OCI-LY7 (cell line): ENCODE results near the gene IFT80. TPM values are rescaled to one million over a fixed set of nuclear protein-coding genes. Genes with fewer than 3 reads are reported as not detected.

Source experiments
- BruUV-seq: library from RNA; stranded (reverse); fragments of 400-500 nt; replicated peaks from 2 replicates; lab custom pipeline; 2021; lab: Mats Ljungman, UMichigan
- CTCF ChIA-PET: fragments of 300-600 bp; sonication (Branson Sonifier 250); formaldehyde crosslinking; loops from one replicate; lab custom pipeline; 2022; ENCODE audit warnings: antibody characterized with exemption; ENCODE audit not compliant: unreplicated experiment; lab: Charles Lee
- POLR2A ChIA-PET: fragments of 300-600 bp; sonication (Branson Sonifier 250); formaldehyde crosslinking; loops from one replicate; lab custom pipeline; 2022; ENCODE audit warnings: antibody characterized with exemption; lab: Charles Lee
- DNase-seq: peaks from one replicate; pipeline ENCODE4 v3.0.0-alpha.2; 2015; ENCODE audit warnings: low spot score
- H2AFZ ChIP-seq: fragments of 200-600 bp; sonication (generic), shearing (Covaris generic); 2 replicates; pipeline ENCODE4 v1.6.1; 2014; ENCODE audit warnings: mild to moderate bottlenecking, antibody characterized with exemption, low read length, moderate library complexity
- H3K27ac ChIP-seq: fragments of 200-600 bp; sonication (generic); 2 replicates; pipeline ENCODE4 v1.5.1; 2014; ENCODE audit warnings: mixed run types, low read depth, mild to moderate bottlenecking, moderate library complexity, low read length, inconsistent platforms; ENCODE audit not compliant: poor library complexity, severe bottlenecking
- H3K36me3 ChIP-seq: fragments of 200-600 bp; sonication (generic); 2 replicates; pipeline ENCODE4 v1.6.1; 2014; ENCODE audit warnings: mild to moderate bottlenecking, antibody characterized with exemption, low read length, moderate library complexity, mixed read lengths; ENCODE audit not compliant: insufficient read depth
- H3K4me1 ChIP-seq: fragments of 200-600 bp; sonication (generic); 2 replicates; pipeline ENCODE4 v1.5.1; 2014; ENCODE audit warnings: mild to moderate bottlenecking, low read length; ENCODE audit not compliant: insufficient read depth, poor library complexity, severe bottlenecking
- H3K4me2 ChIP-seq: fragments of 200-600 bp; sonication (generic); 2 replicates; pipeline ENCODE4 v1.6.1; 2014; ENCODE audit warnings: mild to moderate bottlenecking, low read length
- H3K4me3 ChIP-seq: fragments of 200-600 bp; sonication (generic); 2 replicates; pipeline ENCODE4 v1.5.1; 2014; ENCODE audit warnings: mild to moderate bottlenecking, low read depth, low read length; ENCODE audit not compliant: poor library complexity, severe bottlenecking
- H3K79me2 ChIP-seq: fragments of 200-600 bp; sonication (generic); 2 replicates; pipeline ENCODE4 v1.6.1; 2016; ENCODE audit warnings: low read depth, mild to moderate bottlenecking, low read length, moderate library complexity, mixed read lengths; ENCODE audit not compliant: insufficient read depth
- H3K9me2 ChIP-seq: fragments of 200-600 bp; sonication (generic); 2 replicates; pipeline ENCODE4 v1.6.1; 2016; ENCODE audit warnings: mild to moderate bottlenecking, low read length, mixed read lengths; ENCODE audit not compliant: insufficient read depth
- H3K9me3 ChIP-seq: fragments of 200-600 bp; sonication (generic); 2 replicates; pipeline ENCODE4 v1.6.1; 2014; ENCODE audit warnings: mild to moderate bottlenecking, mixed run types, low read length, mixed read lengths
- H4K20me1 ChIP-seq: fragments of 200-600 bp; sonication (generic); 2 replicates; pipeline ENCODE4 v1.6.1; 2014; ENCODE audit warnings: mild to moderate bottlenecking, antibody characterized with exemption, low read length, moderate library complexity, mixed read lengths; ENCODE audit not compliant: insufficient read depth
- EZH2phosphoT487 ChIP-seq: fragments of 200-600 bp; sonication (generic); IDR thresholded peaks from 2 replicates; pipeline ENCODE4 v1.6.1; 2018; ENCODE audit warnings: low read depth, borderline replicate concordance, mild to moderate bottlenecking, mixed run types, antibody characterized with exemption, low read length, moderate library complexity, mixed read lengths
- intact Hi-C: fragments of 100-400 bp; cut with micrococcal nuclease; formaldehyde crosslinking; loops from one replicate; pipeline ENCODE4 v1.10.0; 2022; ENCODE audit not compliant: unreplicated experiment
- total RNA-seq, 2 experiments: library from RNA; depleted of rRNA in 1 of 2; stranded (reverse); fragments of >200 nt in 1 of 2; shearing (Covaris generic) in 1 of 2; gene quantifications; 2 replicates each; pipeline ENCODE4 v1.2.3, GENCODE V29; 2014 to 2022
- TF ChIP-seq, protein P1 (sequence below): fragments of 200-600 bp; sonication (generic); conservative IDR thresholded peaks from 2 replicates; pipeline ENCODE4 v1.5.1; 2014; ENCODE audit warnings: mild to moderate bottlenecking, antibody characterized with exemption, low read length, moderate library complexity, mixed read lengths

Gene IFT80
- total RNA-seq, 2 experiments from 2014 or later = 33.5 to 49.5 TPM

DNA sequence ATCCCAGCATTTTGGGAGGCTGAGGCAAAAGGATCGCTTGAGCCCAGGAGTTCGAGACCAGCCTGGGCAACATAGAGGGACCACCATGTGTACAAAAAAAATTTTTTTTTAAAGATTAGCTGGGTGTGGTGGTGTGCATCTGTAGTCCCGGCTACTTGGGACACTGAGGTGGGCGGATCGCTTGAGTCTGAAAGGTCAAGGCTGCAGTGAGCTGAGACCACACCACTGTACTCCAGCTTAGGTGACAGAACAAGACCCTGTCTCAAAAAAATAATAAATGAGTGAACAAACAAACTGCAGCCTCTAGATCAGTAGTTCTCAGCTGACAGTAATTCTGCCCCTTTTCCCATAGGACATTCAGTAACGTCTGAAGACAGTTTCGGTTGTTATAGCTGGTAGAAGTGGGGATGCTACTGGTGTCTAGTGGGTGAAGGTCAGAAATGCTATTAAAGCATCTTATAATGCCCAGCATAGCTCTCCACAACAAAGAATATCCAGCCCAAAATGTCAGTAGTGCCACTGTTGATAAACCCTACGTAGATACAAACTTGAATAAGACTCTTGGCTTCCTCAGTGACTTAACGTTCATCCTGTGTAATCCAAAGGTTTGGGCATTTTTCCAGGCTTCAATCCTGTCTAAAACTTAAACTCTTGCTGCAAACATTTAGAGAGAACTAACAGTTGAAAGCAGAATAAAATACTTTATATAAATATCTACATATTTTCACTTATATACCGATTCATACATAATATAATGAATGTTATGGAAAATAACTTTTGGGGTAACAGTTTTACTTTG, 11.0 kb upstream of the IFT80 start:
- intact Hi-C loops = no loop called here
- H3K4me2 ChIP-seq = no peak overlapping the region
- ChIA-PET CTCF (no interaction called here), POLR2A (interaction anchor here (0.7 to 2.5 kb wide), 7 partner anchors 8 to 1766 kb away, joined by 3 to 8 read pairs (median 3); partner anchors contain the start of gene GFM1)
- H2AFZ ChIP-seq = no peak overlapping the region
- no peak overlapping the region for H3K4me3 ChIP-seq
- no peaks in the 10 kb centered on the region for H3K9me2 ChIP-seq
- H4K20me1 ChIP-seq = peaks cover 59% of the 10 kb centered on the region
- no TSS peak for BruUV-seq
- no peak for TF ChIP-seq EZH2phosphoT487
- TF ChIP-seq, protein P1, sequence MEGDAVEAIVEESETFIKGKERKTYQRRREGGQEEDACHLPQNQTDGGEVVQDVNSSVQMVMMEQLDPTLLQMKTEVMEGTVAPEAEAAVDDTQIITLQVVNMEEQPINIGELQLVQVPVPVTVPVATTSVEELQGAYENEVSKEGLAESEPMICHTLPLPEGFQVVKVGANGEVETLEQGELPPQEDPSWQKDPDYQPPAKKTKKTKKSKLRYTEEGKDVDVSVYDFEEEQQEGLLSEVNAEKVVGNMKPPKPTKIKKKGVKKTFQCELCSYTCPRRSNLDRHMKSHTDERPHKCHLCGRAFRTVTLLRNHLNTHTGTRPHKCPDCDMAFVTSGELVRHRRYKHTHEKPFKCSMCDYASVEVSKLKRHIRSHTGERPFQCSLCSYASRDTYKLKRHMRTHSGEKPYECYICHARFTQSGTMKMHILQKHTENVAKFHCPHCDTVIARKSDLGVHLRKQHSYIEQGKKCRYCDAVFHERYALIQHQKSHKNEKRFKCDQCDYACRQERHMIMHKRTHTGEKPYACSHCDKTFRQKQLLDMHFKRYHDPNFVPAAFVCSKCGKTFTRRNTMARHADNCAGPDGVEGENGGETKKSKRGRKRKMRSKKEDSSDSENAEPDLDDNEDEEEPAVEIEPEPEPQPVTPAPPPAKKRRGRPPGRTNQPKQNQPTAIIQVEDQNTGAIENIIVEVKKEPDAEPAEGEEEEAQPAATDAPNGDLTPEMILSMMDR = no peak
- no peak overlapping the region for H3K27ac ChIP-seq
- H3K9me3 ChIP-seq = no peaks in the 10 kb centered on the region
- DNase-seq = no peak
- peaks cover 9% of the 10 kb centered on the region for H3K4me1 ChIP-seq
- peaks cover 98% of the 10 kb centered on the region for H3K36me3 ChIP-seq
- peaks cover 99% of the 10 kb centered on the region for H3K79me2 ChIP-seq

DNA sequence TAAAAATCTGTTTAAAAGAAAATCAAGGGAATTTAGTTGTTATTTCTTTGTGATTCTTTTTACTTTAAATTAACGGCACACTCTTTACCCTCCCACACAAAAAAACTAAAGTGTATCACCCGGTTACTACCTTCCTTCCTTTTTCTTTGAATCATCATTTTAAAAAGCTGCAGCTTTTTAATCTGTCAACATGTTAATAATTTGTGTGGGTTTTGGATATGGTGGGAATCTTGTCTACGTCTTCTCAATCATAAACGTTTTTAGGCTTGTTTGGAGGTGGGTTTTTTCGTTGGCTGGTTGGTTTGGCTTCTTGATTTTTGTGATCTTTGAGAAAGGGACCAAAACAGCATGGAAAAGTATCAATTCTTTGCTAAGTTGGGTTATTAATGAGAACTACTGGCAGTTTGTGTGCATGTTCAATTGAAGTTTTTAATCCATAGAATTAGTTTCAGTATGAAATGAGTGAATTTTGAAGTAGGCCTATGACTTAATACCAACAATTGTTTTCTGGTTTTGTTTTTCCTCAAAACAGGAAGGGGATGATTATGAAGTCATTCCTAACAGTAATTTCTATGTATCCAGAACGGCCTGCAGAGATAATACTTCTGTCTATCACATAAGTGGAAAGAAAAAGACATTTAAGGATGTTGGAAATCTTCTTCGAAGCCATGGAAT, 4.9 kb upstream of the IFT80 start:
- POLR2A ChIA-PET = interaction anchor here (1.0 to 1.9 kb wide), 5 partner anchors 10 to 45 kb away, joined by 3 to 14 read pairs (median 5); partner anchors contain the start of gene TRIM59
- Histone ChIP-seq H4K20me1 (peaks cover 76% of the 10 kb centered on the region), H3K9me2 (no peaks in the 10 kb centered on the region), H3K9me3 (no peaks in the 10 kb centered on the region), H3K79me2 (peaks cover 98% of the 10 kb centered on the region), H3K27ac (peak overlapping the region; percentile 5), H2AFZ (no peak overlapping the region), H3K36me3 (peaks cover 94% of the 10 kb centered on the region), H3K4me3 (peak overlapping the region; percentile 100), H3K4me1 (peaks cover 28% of the 10 kb centered on the region), H3K4me2 (peak overlapping the region; percentile 84)
- BruUV-seq = no TSS peak
- CTCF ChIA-PET = no interaction called here
- TF ChIP-seq EZH2phosphoT487 = no peak
- TF ChIP-seq, protein P1 = no peak
- intact Hi-C loops = no loop called here
- DNase-seq = no peak
